Skin epidermis (tissue), 12 donors: Measurements from ENCODE around the gene BST1.
A peak's percentile ranks its signal among the peaks of the same experiment; 100 is the strongest.

Source experiments
- H3K27ac ChIP-seq, 21 experiments: fragments of 200-600 bp; sonication (generic) in 11 of 21; one replicate each; pipeline ENCODE4 v1.5.0; 2020; ENCODE audit warnings: mild to moderate bottlenecking in 3 of 21, inconsistent platforms in 2 of 21, moderate library complexity in 2 of 21
- H3K4me3 ChIP-seq, 7 experiments: fragments of 200-600 bp; sonication (generic) in 2 of 7; one replicate each; pipeline ENCODE4 v1.5.0; 2020; ENCODE audit warnings: inconsistent platforms in 2 of 7, mild to moderate bottlenecking in 2 of 7, moderate library complexity in 1 of 7

The BST1 gene

DNA sequence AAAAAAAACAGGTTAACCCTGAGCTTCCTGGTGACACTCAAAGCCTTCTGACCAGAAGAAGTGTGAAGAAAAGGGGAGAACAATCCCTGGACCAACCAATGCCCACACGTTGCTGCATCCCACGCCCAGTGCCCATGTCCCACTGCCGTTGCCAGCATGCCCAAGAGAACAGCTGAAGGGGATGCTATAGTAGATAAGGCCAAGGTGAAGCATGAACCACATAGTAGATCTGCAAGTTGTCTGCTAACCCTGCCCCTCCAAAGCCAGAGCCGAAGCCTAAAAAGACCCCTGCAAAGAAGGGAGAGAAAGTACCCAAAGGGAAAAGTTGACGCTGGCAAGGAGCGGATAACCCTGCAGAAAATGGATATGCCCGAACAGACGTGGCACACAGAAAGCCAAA lies 64.0 kb downstream of the BST1 start:
- H3K4me3 ChIP-seq, result no peak overlapping the region
- no peak overlapping the region for H3K27ac ChIP-seq

DNA sequence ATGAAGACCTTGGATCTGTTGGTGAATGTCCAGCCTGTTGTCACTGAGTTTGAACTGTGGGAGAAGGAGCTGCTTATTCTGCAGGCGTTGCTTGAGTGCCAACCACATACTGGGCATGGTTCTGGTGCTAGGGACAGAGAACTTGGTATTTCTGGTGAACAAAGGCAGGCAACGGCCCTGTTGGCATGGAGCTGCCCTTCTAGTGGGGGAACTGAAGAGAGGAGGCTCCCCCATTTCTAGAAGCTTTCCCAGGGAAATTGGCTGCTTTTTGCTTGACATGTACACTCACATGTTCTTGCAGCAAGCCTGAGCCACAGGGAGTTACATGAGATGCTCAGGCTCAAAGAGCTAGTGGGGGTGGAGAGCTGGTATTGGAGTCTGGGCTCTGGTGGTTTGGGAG lies 66.3 kb downstream of the BST1 start:
- Histone ChIP-seq H3K27ac (no peak overlapping the region), H3K4me3 (no peak overlapping the region)

DNA sequence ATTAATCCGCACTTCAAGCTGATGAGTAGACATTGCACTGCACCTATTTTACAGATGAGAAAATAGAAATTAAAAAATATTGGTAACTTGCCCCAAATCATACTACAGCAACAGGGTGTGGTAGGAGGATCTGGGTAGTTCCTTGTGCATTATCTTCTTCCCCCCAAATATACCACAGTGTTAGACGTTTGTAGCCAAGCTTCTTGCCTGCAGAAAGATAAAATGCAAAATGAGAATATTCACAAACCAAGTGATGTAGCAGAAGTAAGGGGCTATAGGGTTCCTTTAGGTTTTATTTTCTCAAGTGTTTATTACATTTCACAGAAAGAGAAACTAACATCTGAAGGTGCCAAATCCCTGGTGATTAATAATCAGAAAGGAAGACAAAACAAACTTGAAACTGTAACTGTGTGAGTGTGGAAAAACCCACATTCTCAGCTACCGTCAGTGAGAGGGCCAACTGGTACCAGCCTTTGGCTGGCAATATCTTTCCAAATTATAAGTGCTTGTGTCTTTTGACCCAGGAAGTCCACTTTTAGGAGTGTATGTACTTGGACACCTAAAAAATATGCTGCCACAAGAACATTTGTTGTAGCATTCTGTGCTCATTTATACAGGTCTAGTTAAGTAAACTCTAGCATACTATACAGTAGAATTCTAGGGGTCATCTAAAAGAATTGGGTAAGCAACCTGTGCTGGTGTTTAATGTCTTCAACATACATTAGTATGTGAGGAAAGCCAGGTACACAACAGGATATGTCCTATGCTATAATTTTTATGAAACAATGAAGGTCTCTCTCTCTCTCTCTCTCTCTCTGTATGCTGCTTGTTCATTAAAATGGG lies 68.6 kb downstream of the BST1 start:
- Histone ChIP-seq H3K27ac (no peak overlapping the region), H3K4me3 (no peak overlapping the region)

DNA sequence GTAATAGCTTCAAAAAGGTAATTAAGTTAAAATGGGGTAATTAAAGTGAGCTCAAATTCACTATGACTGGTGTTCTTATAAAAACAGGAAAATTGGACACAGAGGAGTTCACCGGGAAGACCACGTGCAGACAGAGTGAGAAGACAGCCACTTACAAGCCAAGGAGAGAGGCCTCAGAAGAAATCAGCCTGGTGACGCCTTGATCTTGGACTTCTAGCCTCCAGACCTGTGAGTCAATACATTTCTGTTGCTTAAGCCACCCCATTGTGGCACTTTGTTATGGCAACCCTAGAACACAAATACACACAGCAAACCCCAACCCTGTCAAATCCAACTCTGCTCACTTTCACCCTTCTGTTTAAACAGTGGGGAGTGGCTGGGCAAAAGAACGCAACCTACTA lies 71.2 kb downstream of the BST1 start:
- H3K4me3 ChIP-seq, result no peak overlapping the region
- no peak overlapping the region for H3K27ac ChIP-seq

DNA sequence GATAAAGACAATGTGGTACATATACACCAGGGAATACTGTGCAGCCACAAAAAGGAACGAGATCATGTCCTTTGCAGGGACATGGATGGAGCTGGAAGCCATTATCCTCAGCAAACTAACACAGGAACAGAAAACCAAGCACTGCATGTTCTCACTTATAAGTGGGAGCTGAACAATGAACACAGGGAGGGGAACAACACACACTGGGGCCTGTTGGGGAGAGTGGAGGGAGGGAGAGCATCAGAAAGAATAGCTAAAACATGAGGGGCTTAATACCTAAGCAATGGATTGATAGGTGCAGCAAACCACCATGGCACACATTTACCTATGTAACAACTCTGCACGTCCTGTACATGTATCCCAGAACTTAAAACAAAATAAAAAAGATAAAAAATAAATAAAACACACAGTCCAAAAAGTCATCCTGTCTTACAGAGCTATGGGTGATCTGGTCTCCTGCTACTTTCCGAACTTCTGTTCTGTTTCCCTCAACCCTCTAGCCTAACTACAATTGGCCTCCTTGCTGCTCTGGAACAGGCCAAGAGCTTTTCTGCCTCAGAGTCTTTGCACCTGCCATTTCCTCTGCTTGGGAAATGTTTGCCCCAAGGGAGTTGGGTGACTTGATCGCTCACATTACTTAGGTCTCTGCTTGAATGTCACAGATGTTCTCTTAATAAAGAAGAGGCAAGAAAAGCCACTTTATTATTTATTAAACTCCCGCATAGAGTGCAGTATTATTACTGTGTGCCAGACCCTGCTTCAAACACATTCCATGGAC lies 74.2 kb downstream of the BST1 start:
- H3K27ac ChIP-seq, result no peak overlapping the region

DNA sequence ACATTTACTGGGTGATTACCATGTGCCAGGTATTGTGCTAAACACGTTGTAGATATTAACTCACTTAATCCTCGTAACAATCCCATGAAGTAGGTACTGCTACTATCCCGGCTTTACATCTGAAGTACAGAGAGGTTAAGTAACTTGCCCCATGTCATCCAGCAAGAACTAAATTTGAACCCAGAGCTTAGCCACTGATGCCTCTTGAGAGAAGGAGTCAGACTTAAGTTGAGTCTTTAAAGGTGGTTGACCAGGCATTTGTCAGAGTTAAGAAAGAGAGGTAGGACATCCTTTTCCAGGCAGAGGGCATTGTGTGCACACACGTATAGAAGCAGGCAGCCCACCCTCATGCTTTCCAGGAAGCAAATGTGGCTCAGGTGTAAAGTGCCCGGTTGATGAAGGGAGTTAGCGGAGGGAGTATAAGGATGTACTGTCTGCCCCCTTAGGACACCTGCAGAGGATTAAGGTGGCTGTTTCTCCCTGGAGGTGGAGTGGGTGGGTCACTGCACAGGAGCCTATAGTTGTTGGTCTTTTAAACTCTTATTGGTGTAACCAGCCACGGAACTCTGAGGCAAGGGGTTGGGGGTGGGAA lies 74.9 kb downstream of the BST1 start:
- Histone ChIP-seq H3K27ac (no peak overlapping the region), H3K4me3 (peak overlapping the region in 3 of 7 experiments; percentile 40 to 52 (median 49))

More for the DNA sequence above, 74.2 kb downstream of the BST1 start:
- H3K4me3 ChIP-seq, result no peak overlapping the region

DNA sequence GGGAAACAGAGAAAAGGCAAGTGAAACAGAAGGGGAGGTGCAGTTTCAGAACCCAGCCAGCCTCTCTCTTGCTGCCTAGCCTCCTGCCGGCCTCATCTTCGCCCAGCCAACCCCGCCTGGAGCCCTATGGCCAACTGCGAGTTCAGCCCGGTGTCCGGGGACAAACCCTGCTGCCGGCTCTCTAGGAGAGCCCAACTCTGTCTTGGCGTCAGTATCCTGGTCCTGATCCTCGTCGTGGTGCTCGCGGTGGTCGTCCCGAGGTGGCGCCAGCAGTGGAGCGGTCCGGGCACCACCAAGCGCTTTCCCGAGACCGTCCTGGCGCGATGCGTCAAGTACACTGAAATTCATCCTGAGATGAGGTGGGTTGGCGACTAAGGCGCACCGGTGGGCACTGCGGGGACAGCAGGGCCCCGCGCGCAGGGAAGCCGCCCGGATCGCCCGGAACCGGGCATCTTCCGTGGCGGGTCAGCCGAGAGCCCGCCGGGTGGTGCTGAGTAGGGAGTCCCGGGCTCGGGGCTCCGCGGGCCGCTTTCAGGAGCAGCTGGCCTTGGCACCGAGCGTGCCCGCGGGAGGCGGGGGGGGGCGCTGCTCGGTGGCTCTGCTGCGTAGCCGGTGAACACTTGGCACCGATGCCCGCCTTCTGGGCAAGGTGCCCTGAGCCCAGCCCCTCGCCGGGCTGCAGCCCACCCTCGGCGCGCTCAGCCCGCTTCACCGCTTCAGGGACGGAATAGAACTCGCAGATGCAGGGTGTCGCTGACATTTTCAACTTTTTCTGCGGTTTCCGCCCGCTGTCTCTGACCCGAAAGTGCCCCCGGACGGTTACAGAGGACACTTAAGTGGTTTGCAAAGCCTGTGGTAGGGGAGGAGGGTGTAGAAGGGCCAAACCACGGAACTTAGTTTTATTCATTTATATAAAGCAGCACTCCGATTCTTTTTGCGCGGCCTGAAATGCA lies 75.7 kb downstream of the BST1 start, which contains the start of gene CD38:
Gene CD38 (plus strand): TSS at position 40 of the 953 bp plus-strand sequence. CDS start 87 bp downstream, at position 127.
- peak within 1 kb of the TSS; percentile 30 to 52 (median 40) for H3K4me3 ChIP-seq
- peak within 1 kb of the TSS in 3 of 21 experiments; percentile 19 to 53 (median 24) for H3K27ac ChIP-seq

DNA sequence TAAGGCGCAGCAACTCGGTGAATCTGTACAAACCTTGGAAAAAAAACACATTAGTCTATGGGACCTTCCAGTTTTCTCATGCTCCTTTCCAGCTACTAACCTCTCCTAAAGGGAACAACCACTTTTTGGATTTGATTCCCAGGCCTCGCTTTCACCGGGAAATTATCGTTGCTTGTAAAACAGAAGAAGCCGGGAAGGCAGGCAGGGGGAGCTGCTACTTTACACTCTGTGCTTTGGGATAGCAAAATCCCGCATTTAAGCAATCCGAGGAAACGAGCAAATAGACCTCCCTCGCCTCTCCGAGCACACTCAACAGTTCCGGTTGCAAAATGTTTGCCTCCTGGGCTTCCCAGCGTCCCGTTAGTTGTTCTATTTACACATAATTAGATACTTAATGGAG lies 76.4 kb downstream of the BST1 start:
- H3K27ac ChIP-seq, result peak overlapping the region in 2 of 21 experiments; percentile 4 to 17
- peak overlapping the region; percentile 30 to 52 (median 40) for H3K4me3 ChIP-seq

DNA sequence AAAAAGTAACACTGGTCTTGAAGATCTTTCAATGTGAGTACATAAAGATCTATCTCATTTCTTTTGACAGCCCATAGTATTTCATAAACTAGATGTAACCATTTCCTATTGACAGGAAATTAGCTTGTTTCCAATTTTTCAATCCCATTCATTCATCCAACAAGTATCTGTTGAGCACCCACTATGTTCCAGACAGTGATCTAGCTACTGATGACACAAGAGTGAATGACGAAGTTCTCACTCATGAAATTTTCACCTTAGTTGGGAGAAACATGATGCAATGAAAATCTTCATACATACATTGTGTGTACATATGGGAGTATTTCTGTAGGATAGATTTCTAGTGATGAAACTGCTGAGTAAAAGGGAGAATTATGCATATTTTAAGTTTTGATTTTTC lies 76.9 kb downstream of the BST1 start:
- H3K4me3 ChIP-seq, result peak overlapping the region in 3 of 7 experiments; percentile 40 to 52 (median 49)
- H3K27ac ChIP-seq, result peak overlapping the region in 1 of 21 experiments; percentile 17

DNA sequence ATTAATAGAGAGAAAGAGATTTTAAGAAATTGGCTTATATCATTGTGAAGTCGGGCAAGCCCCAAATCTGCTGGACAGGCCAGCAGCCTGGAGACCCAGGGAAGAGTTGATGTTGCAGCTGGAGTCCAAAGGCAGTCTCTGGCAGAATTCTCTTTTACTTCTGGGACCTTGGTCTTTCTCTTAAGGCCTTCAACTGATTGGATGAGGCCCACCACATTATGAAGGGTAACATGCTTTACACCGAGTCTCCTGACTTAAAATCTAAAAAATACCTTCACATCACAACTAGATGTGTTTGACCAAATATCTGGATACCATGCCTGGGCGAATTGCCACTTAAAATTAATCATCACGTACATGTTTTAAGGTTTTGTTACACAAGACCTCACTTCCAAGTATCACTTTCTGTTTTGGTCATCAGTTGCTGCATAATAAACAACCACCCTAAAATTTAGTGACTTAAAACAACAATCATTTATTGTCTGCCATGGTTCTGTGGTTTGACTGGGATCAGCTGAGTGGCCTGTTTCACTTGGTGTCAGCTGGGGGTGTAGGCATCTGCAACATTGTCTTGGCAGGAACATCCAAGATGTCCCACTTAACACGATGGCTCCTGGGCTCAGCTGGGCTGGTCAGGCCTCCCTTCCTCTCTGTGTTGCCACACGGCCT lies 78.7 kb downstream of the BST1 start:
- H3K27ac ChIP-seq, result no peak overlapping the region
- no peak overlapping the region for H3K4me3 ChIP-seq
